PC-3 (cell line): ENCODE results near the gene TCP11. TPM values are rescaled to one million over a fixed set of nuclear protein-coding genes. Genes with fewer than 3 reads are reported as not detected.
A peak's percentile ranks its signal among the peaks of the same experiment; 100 is the strongest.

Experiments
- ATAC-seq: fragments of 200-7000 bp; cut with Tn5 transposase; 2 replicates; pipeline ENCODE4 v1.9.1; 2020; ENCODE audit warnings: mild to moderate bottlenecking, moderate library complexity
- BruUV-seq: library from RNA; stranded (reverse); fragments of 400-500 nt; replicated peaks from 2 replicates; lab custom pipeline; 2021; lab: Mats Ljungman, UMichigan
- CTCF ChIA-PET: fragments of 300-600 bp; sonication (Branson Sonifier 250); formaldehyde crosslinking; loops from one replicate; lab custom pipeline; 2022; ENCODE audit warnings: antibody characterized with exemption; lab: Charles Lee
- POLR2A ChIA-PET: fragments of 300-600 bp; sonication (Branson Sonifier 250); formaldehyde crosslinking; loops from one replicate; lab custom pipeline; 2022; ENCODE audit warnings: antibody characterized with exemption; ENCODE audit not compliant: unreplicated experiment; lab: Charles Lee
- DNase-seq: peaks from one replicate; pipeline ENCODE4 v3.0.0-alpha.2; 2015
- H2AFZ ChIP-seq: fragments of 300-600 bp; sonication (generic); 2 replicates; pipeline ENCODE4 v1.6.0; 2016; ENCODE audit warnings: antibody characterized with exemption, low read length
- H3F3A ChIP-seq: fragments of 300-600 bp; sonication (generic); one replicate; pipeline ENCODE4 v1.6.0; 2017; ENCODE audit warnings: antibody characterized with exemption, low read length, control low read depth, mild to moderate bottlenecking; ENCODE audit not compliant: unreplicated experiment
- H3K27ac ChIP-seq: fragments of 300-600 bp; sonication (generic); 2 replicates; pipeline ENCODE4 v1.5.1; 2016; ENCODE audit warnings: mild to moderate bottlenecking, low read length
- H3K27me3 ChIP-seq: fragments of 300-600 bp; sonication (generic); 2 replicates; pipeline ENCODE4 v1.6.1; 2016; ENCODE audit warnings: low read length, mixed read lengths
- H3K36me3 ChIP-seq: fragments of 300-600 bp; sonication (generic); 2 replicates; pipeline ENCODE4 v1.6.1; 2016; ENCODE audit warnings: low read depth, mixed run types, low read length, mixed read lengths
- H3K4me1 ChIP-seq: fragments of 300-600 bp; sonication (generic); 2 replicates; pipeline ENCODE4 v1.5.1; 2016; ENCODE audit warnings: low read length; ENCODE audit not compliant: insufficient read depth
- H3K4me2 ChIP-seq: fragments of 300-600 bp; sonication (generic); 2 replicates; pipeline ENCODE4 v1.6.0; 2016; ENCODE audit warnings: low read length
- H3K4me3 ChIP-seq: fragments of 300-600 bp; sonication (generic); 2 replicates; pipeline ENCODE4 v1.5.1; 2016; ENCODE audit warnings: mild to moderate bottlenecking, low read length, mixed read lengths
- H3K79me2 ChIP-seq: fragments of 300-600 bp; sonication (generic); 2 replicates; pipeline ENCODE4 v1.6.1; 2017; ENCODE audit warnings: low read length, mixed read lengths
- H3K9ac ChIP-seq: fragments of 300-600 bp; sonication (generic); 2 replicates; pipeline ENCODE4 v1.6.0; 2016; ENCODE audit warnings: mild to moderate bottlenecking, low read length
- H3K9me2 ChIP-seq: fragments of 300-600 bp; sonication (generic); replicated peaks from 2 replicates; pipeline ENCODE4 v1.6.1; 2016; ENCODE audit warnings: mixed run types, low read length, mixed read lengths
- H3K9me3 ChIP-seq: fragments of 300-600 bp; sonication (generic); 2 replicates; pipeline ENCODE4 v1.6.1; 2016; ENCODE audit warnings: low read length, mixed read lengths
- H4K20me1 ChIP-seq: fragments of 300-600 bp; sonication (generic); 2 replicates; pipeline ENCODE4 v1.6.1; 2016; ENCODE audit warnings: low read length, mixed read lengths
- CTCF ChIP-seq: fragments of 300-600 bp; sonication (generic); conservative IDR thresholded peaks from 2 replicates; pipeline ENCODE4 v1.5.1; 2017; ENCODE audit warnings: antibody characterized with exemption, low read depth, mild to moderate bottlenecking, low read length
- EZH2 ChIP-seq: fragments of 300-600 bp; sonication (generic); IDR thresholded peaks from one replicate; pipeline ENCODE4 v1.6.1; 2017; ENCODE audit warnings: antibody characterized with exemption, mild to moderate bottlenecking, low read length; ENCODE audit not compliant: unreplicated experiment
- EZH2phosphoT487 ChIP-seq: fragments of 300-600 bp; sonication (generic); IDR thresholded peaks from 2 replicates; pipeline ENCODE4 v1.6.1; 2018; ENCODE audit warnings: mild to moderate bottlenecking, antibody characterized with exemption, low read length, borderline replicate concordance
- intact Hi-C: fragments of 100-400 bp; cut with micrococcal nuclease; formaldehyde crosslinking; loops from 2 replicates; pipeline ENCODE4 v1.9.0; 2023
- total RNA-seq: library from RNA; depleted of rRNA; stranded (reverse); fragments of >200 nt; gene quantifications from 2 replicates; pipeline ENCODE4 v1.2.3, GENCODE V29; 2014

Gene TCP11
- total RNA-seq, 1 experiment from 2014 or later, result 1.3 TPM

- Histone ChIP-seq H3K4me3 (no peak overlapping the region), H2AFZ (no peak overlapping the region), H3K79me2 (no peaks in the 10 kb centered on the region), H3K36me3 (no peaks in the 10 kb centered on the region), H3K4me2 (no peak overlapping the region), H3K9me3 (no peaks in the 10 kb centered on the region), H3K9me2 (no peaks in the 10 kb centered on the region), H3K27me3 (no peaks in the 10 kb centered on the region), H3F3A (no peaks in the 10 kb centered on the region), H4K20me1 (no peaks in the 10 kb centered on the region), H3K27ac (no peak overlapping the region), H3K4me1 (no peaks in the 10 kb centered on the region), H3K9ac (no peak overlapping the region)
- BruUV-seq, result no TSS peak
- ChIA-PET CTCF (no interaction called here), POLR2A (no interaction called here)
- DNase-seq (no peak), ATAC-seq (no peak)
- intact Hi-C loops, result no loop called here
- TF ChIP-seq EZH2, result no peak
- no peak for TF ChIP-seq CTCF
- no peak for TF ChIP-seq EZH2phosphoT487
These were observed 36.1 kb downstream of the TCP11 start for GRCh38 chr6:35105078-35105477.

- intact Hi-C loops, result no loop called here
- Histone ChIP-seq H3K9me3 (no peaks in the 10 kb centered on the region), H3K9me2 (no peaks in the 10 kb centered on the region), H4K20me1 (no peaks in the 10 kb centered on the region), H3F3A (no peaks in the 10 kb centered on the region), H3K79me2 (no peaks in the 10 kb centered on the region), H3K4me2 (no peak overlapping the region), H3K4me1 (peaks cover 15% of the 10 kb centered on the region), H3K27ac (no peak overlapping the region), H2AFZ (no peak overlapping the region), H3K36me3 (no peaks in the 10 kb centered on the region), H3K4me3 (no peak overlapping the region), H3K27me3 (no peaks in the 10 kb centered on the region), H3K9ac (no peak overlapping the region)
- no TSS peak for BruUV-seq
- CTCF ChIA-PET, result interaction anchor here (0.6 kb wide), 1 partner anchor 637 kb away, joined by 3 read pairs; no protein-coding TSS in a partner anchor
- ATAC-seq (no peak), DNase-seq (no peak)
- POLR2A ChIA-PET, result no interaction called here
- no peak for TF ChIP-seq EZH2
- TF ChIP-seq EZH2phosphoT487, result no peak
- TF ChIP-seq CTCF, result no peak
These were observed 42.0 kb downstream of the TCP11 start for GRCh38 chr6:35099116-35099515.

- H3K4me2 ChIP-seq, result peak overlapping the region; percentile 43
- peaks cover 15% of the 10 kb centered on the region for H3K4me1 ChIP-seq
- peak overlapping the region; percentile 59 for H3K27ac ChIP-seq
- peak; percentile 84 for ATAC-seq
- no peaks in the 10 kb centered on the region for H3K79me2 ChIP-seq
- CTCF ChIA-PET, result interaction anchor here (0.6 kb wide), 1 partner anchor 81 kb away, joined by 5 read pairs; no protein-coding TSS in a partner anchor
- H3K9me3 ChIP-seq, result no peaks in the 10 kb centered on the region
- no peaks in the 10 kb centered on the region for H3K36me3 ChIP-seq
- DNase-seq, result peak; percentile 80
- H3K9me2 ChIP-seq, result no peaks in the 10 kb centered on the region
- H2AFZ ChIP-seq, result peak overlapping the region; percentile 48
- TF ChIP-seq EZH2phosphoT487, result no peak
- POLR2A ChIA-PET, result interaction anchor here (0.7 kb wide), 1 partner anchor 62 kb away, joined by 8 read pairs; no protein-coding TSS in a partner anchor
- H3F3A ChIP-seq, result no peaks in the 10 kb centered on the region
- no TSS peak for BruUV-seq
- no peaks in the 10 kb centered on the region for H4K20me1 ChIP-seq
- H3K27me3 ChIP-seq, result no peaks in the 10 kb centered on the region
- H3K9ac ChIP-seq, result no peak overlapping the region
- intact Hi-C loops, result no loop called here
- no peak overlapping the region for H3K4me3 ChIP-seq
These were observed 44.8 kb downstream of the TCP11 start for GRCh38 chr6:35096129-35096862.
